Right lobe of liver (tissue), 4 donors: ENCODE data around the gene TIMM44.

Experiments used
- POLR2A ChIP-seq: fragments of 450-650 bp; IDR thresholded peaks from one replicate; pipeline ENCODE4 v1.6.1; 2017; ENCODE audit warnings: antibody characterized with exemption, mild to moderate bottlenecking
- TF ChIP-seq, protein P1 (sequence below), 4 donors: fragments of 200-600 bp in 3 of 4; fragments of 450-650 bp in 1 of 4; IDR thresholded peaks; one replicate each; pipeline versions ENCODE4 v1.5.1 to v1.8.0; 2016 to 2022; ENCODE audit warnings: antibody characterized with exemption in 4 of 4, mild to moderate bottlenecking in 2 of 4
- donor health status: DM: no; HTN: no; CAD: no.
- donor health status: DM: no; HTN: no; CAD: no.
- donor health status: DM: no; HTN: yes; CAD: no.

GRCh38 chr19:7975037-7975436 lies 31.6 kb upstream of the TIMM44 start:
- TF ChIP-seq, protein P1, sequence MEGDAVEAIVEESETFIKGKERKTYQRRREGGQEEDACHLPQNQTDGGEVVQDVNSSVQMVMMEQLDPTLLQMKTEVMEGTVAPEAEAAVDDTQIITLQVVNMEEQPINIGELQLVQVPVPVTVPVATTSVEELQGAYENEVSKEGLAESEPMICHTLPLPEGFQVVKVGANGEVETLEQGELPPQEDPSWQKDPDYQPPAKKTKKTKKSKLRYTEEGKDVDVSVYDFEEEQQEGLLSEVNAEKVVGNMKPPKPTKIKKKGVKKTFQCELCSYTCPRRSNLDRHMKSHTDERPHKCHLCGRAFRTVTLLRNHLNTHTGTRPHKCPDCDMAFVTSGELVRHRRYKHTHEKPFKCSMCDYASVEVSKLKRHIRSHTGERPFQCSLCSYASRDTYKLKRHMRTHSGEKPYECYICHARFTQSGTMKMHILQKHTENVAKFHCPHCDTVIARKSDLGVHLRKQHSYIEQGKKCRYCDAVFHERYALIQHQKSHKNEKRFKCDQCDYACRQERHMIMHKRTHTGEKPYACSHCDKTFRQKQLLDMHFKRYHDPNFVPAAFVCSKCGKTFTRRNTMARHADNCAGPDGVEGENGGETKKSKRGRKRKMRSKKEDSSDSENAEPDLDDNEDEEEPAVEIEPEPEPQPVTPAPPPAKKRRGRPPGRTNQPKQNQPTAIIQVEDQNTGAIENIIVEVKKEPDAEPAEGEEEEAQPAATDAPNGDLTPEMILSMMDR (IDR thresholded peaks at IDR 0.05) = no peak
- no peak for TF ChIP-seq POLR2A
